Renal cortical epithelial cell (primary cell): ENCODE measurements around the gene DRD2. TPM values are rescaled to one million over a fixed set of nuclear protein-coding genes. Genes with fewer than 3 reads are reported as not detected.

Experiments used
- DNase-seq: peaks from one replicate; pipeline ENCODE4 v3.0.0-alpha.2; 2011; ENCODE audit warnings: low read depth
- total RNA-seq: library from RNA; depleted of rRNA; stranded (reverse); fragments of >200 nt; gene quantifications from 2 replicates; pipeline ENCODE4 v1.2.3, GENCODE V29; 2014

DRD2 gene
- total RNA-seq, 1 donor from 2014 or later = not detected

- no peak for DNase-seq
Measured at GRCh38 chr11:113484223-113484622, 9.0 kb upstream of the DRD2 start.

- no peak for DNase-seq
Measured at GRCh38 chr11:113481672-113482071, 6.5 kb upstream of the DRD2 start.

- no peak for DNase-seq
Measured at GRCh38 chr11:113481226-113481625, 6.0 kb upstream of the DRD2 start.

GRCh38 chr11:113477321-113477720 is 2.1 kb upstream of the DRD2 start:
- no peak for DNase-seq

GRCh38 chr11:113476553-113476952 is 1.4 kb upstream of the DRD2 start:
- no peak for DNase-seq

- DNase-seq = peak; percentile 49
Measured at GRCh38 chr11:113474362-113475159, 637 bp downstream of the DRD2 start.

GRCh38 chr11:113473983-113474361 is 1.2 kb downstream of the DRD2 start:
- no peak for DNase-seq

GRCh38 chr11:113472471-113472870 is 2.7 kb downstream of the DRD2 start:
- DNase-seq = no peak

- no peak for DNase-seq
Measured at GRCh38 chr11:113470233-113470632, 5.0 kb downstream of the DRD2 start.

GRCh38 chr11:113468726-113469345 is 6.4 kb downstream of the DRD2 start:
- DNase-seq = no peak

- no peak for DNase-seq
Measured at GRCh38 chr11:113467545-113467944, 7.7 kb downstream of the DRD2 start.

- no peak for DNase-seq
Measured at GRCh38 chr11:113465786-113466185, 9.4 kb downstream of the DRD2 start.

- DNase-seq = no peak
Measured at GRCh38 chr11:113464416-113464815, 10.8 kb downstream of the DRD2 start.

- DNase-seq = no peak
Measured at GRCh38 chr11:113462830-113463229, 12.4 kb downstream of the DRD2 start.

- DNase-seq = no peak
Measured at GRCh38 chr11:113461639-113462038, 13.6 kb downstream of the DRD2 start.

GRCh38 chr11:113460469-113460868 is 14.7 kb downstream of the DRD2 start:
- DNase-seq = no peak

- no peak for DNase-seq
Measured at GRCh38 chr11:113458189-113458588, 17.0 kb downstream of the DRD2 start.

GRCh38 chr11:113457784-113458183 is 17.4 kb downstream of the DRD2 start:
- peak; percentile 3 for DNase-seq

GRCh38 chr11:113454455-113454854 is 20.7 kb downstream of the DRD2 start:
- no peak for DNase-seq

- DNase-seq = no peak
Measured at GRCh38 chr11:113449743-113450142, 25.5 kb downstream of the DRD2 start.

GRCh38 chr11:113448316-113448677 is 26.9 kb downstream of the DRD2 start:
- DNase-seq = no peak

- DNase-seq = no peak
Measured at GRCh38 chr11:113447621-113448315, 27.4 kb downstream of the DRD2 start.

- DNase-seq = no peak
Measured at GRCh38 chr11:113446938-113447337, 28.3 kb downstream of the DRD2 start.
